Right lobe of liver (tissue), 4 donors: Measurements from ENCODE around the gene GATA6.

Experiments used
- CTCF ChIP-seq, 4 donors: fragments of 200-600 bp in 3 of 4; fragments of 450-650 bp in 1 of 4; IDR thresholded peaks; one replicate each; pipeline versions ENCODE4 v1.5.1 to v1.8.0; 2016 to 2022; ENCODE audit warnings: antibody characterized with exemption in 4 of 4, mild to moderate bottlenecking in 2 of 4
- POLR2A ChIP-seq: fragments of 450-650 bp; IDR thresholded peaks from one replicate; pipeline ENCODE4 v1.6.1; 2017; ENCODE audit warnings: antibody characterized with exemption, mild to moderate bottlenecking
- donor health status: DM: no; HTN: no; CAD: no.
- donor health status: DM: no; HTN: no; CAD: no.
- donor health status: DM: no; HTN: yes; CAD: no.

DNA sequence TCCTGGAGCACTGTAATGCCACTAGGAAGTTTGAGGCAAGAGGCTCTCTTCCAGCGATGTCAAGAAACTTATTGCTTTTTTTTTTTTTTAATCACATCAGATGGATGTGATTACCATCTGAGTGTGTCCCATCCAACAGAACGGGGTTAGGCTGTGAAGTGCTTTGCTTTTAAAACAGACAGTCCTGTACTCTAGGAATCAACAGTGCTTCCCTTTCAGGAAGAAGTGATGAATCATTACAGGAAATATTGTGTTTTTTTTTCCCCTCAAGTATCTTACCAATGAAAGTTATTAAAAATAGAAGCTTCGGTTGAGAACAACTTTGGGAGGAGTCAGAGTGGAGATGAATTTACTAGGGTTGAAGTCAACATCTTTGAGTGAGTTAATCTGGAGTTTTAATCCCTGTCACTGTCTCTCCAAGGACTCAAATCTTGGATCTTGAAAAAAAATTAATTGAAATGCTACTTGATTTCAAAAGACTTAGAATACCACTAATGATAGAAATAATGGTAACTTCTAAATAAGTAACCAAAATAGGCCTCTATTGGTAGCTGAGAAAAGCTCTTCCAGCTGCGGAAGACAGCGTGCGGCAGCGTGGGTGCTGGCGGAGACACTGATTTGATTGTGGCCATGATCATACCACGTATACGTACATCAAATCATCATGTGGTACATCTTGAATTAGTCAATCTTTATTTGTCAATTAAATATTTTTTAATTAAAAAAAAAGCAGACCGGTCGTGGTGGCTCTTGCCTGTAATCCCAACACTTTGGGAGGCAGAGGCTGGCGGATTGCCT is 45.5 kb downstream of the GATA6 start:
- TF ChIP-seq POLR2A = no peak
- no peak for TF ChIP-seq CTCF (IDR thresholded peaks at IDR 0.05)
